CD4-positive, CD25-positive, alpha-beta regulatory T cell (primary cell): Measurements from ENCODE around the gene IGF1R. TPM values are rescaled to one million over a fixed set of nuclear protein-coding genes. Genes with fewer than 3 reads are reported as not detected.

Experiments used
- ATAC-seq, 2 donors: fragments of 150-1000 bp; cut with Tn5 transposase; one replicate each; pipeline ENCODE4 v1.10.0; 2021; ENCODE audit warnings: low read depth in 2 of 2, moderate number of reproducible peaks in 2 of 2, moderate library complexity in 1 of 2
- DNase-seq, 3 donors: peaks; one replicate each; pipeline versions ENCODE4 v3.0.0 to v3.0.0-alpha.2; 2012 to 2022; ENCODE audit warnings: mixed read lengths in 1 of 3
- H3K27ac ChIP-seq: one replicate; pipeline ENCODE4 v1.7.0; 2013; ENCODE audit warnings: mild to moderate bottlenecking, low read length; ENCODE audit not compliant: insufficient read depth, poor library complexity, severe bottlenecking
- H3K27me3 ChIP-seq: one replicate; pipeline ENCODE4 v1.7.0; 2013; ENCODE audit warnings: low read length; ENCODE audit not compliant: control insufficient read depth, insufficient read depth
- H3K36me3 ChIP-seq: one replicate; pipeline ENCODE4 v1.7.0; 2013; ENCODE audit warnings: mild to moderate bottlenecking, low read length, moderate library complexity; ENCODE audit not compliant: control insufficient read depth, insufficient read depth
- H3K4me1 ChIP-seq: 2 replicates; pipeline ENCODE4 v1.7.0; 2013; ENCODE audit warnings: mild to moderate bottlenecking, low read length; ENCODE audit not compliant: insufficient read depth, control insufficient read depth, poor library complexity, severe bottlenecking
- H3K4me3 ChIP-seq: one replicate; pipeline ENCODE4 v1.7.0; 2013; ENCODE audit warnings: low read depth, mild to moderate bottlenecking, low read length, moderate library complexity
- H3K9me3 ChIP-seq, 2 experiments: 1 replicate in 1 of 2; 2 replicates in 1 of 2; pipeline ENCODE4 v1.7.0; 2013; ENCODE audit warnings: low read length in 2 of 2, mild to moderate bottlenecking in 1 of 2, moderate library complexity in 1 of 2; ENCODE audit not compliant: control insufficient read depth in 2 of 2
- H3K27ac Mint-ChIP-seq, 3 donors: one replicate each; pipeline ENCODE4 v1.8.0; 2020 to 2022; ENCODE audit warnings: mild to moderate bottlenecking in 3 of 3, mixed read lengths in 3 of 3, moderate library complexity in 2 of 3
- H3K27me3 Mint-ChIP-seq: one replicate; pipeline ENCODE4 v1.8.0; 2022; ENCODE audit warnings: mild to moderate bottlenecking, mixed read lengths
- H3K36me3 Mint-ChIP-seq: one replicate; pipeline ENCODE4 v1.8.0; 2020; ENCODE audit warnings: mixed read lengths
- H3K4me1 Mint-ChIP-seq, 4 donors: one replicate each; pipeline ENCODE4 v1.8.0; 2020 to 2022; ENCODE audit warnings: mixed read lengths in 4 of 4, mild to moderate bottlenecking in 1 of 4
- H3K4me3 Mint-ChIP-seq, 4 donors: one replicate each; pipeline ENCODE4 v1.8.0; 2020 to 2022; ENCODE audit warnings: mild to moderate bottlenecking in 4 of 4, mixed read lengths in 4 of 4, moderate library complexity in 3 of 4
- H3K9me3 Mint-ChIP-seq, 7 donors: one replicate each; pipeline ENCODE4 v1.8.0; 2020 to 2022; ENCODE audit warnings: mixed read lengths in 7 of 7, mild to moderate bottlenecking in 3 of 7, moderate library complexity in 2 of 7
- polyA plus RNA-seq, 4 donors: library from polyadenylated mRNA; unstranded; fragments of 300-500 nt; fragmentation: Illumina TruSeq; gene quantifications; one replicate each; pipeline ENCODE4 v1.2.3, GENCODE V29; 2021
- total RNA-seq: library from RNA; stranded (reverse); gene quantifications from one replicate; pipeline ENCODE4 v1.2.3, GENCODE V29; 2022

Gene IGF1R
- total and polyA plus RNA-seq, 5 donors from 2014 or later = 1.6 to 14.2 (median 3.6) TPM

DNA sequence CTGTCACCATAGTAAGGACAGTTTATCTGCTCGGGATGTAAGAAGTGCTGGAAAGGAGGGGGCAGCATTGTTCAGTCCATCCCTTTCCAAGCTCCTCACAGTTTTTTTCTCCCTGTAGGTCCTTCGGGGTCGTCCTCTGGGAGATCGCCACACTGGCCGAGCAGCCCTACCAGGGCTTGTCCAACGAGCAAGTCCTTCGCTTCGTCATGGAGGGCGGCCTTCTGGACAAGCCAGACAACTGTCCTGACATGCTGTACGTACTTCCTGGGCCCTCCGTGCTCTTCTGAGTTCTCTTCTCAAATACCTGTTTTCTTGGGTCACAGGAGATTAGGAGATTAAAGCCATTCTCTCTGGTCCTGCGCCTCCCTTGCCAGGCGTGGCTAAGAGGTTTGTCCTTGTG, 300.1 kb downstream of the IGF1R start:
- Histone ChIP-seq H3K27ac (no peak overlapping the region), H3K4me3 (no peak overlapping the region), H3K27me3 (no peaks in the 10 kb centered on the region), H3K36me3 (no peaks in the 10 kb centered on the region), H3K9me3 (no peaks in the 10 kb centered on the region), H3K4me1 (no peaks in the 10 kb centered on the region)
- ATAC-seq (no peak), DNase-seq (no peak)
- no peaks in the 10 kb centered on the region for H3K27me3 Mint-ChIP-seq
- peaks cover 21% of the 10 kb centered on the region for H3K36me3 Mint-ChIP-seq
- no peaks in the 10 kb centered on the region for H3K9me3 Mint-ChIP-seq
- no peak overlapping the region for H3K4me3 Mint-ChIP-seq
- peaks cover 0 to 24% (median 5%) of the 10 kb centered on the region in 4 donors for H3K4me1 Mint-ChIP-seq
- peak overlapping the region in 1 of 3 donors; percentile 43 for H3K27ac Mint-ChIP-seq

DNA sequence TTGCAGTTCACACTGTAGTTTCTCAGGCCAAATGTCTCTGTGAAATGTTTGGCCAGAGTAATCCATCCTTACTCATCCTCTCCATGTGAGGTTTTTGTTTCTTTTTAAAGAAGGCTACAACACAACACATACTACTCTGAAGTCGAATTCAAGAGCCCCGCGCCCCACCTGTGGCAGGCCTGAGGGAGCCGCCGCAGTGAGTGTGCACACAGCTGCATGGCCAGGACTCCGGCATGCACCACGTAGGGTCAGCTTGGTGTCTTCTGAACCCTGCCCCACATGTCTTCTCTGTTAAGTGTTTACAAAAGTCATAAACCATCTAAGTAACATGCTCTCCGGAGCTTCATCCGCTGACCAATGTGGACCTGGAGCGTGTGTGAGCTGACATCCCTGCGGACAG, 300.6 kb downstream of the IGF1R start:
- no peak overlapping the region for H3K4me3 ChIP-seq
- H3K4me1 ChIP-seq = no peaks in the 10 kb centered on the region
- H3K36me3 ChIP-seq = no peaks in the 10 kb centered on the region
- Mint-ChIP-seq H3K27ac (no peak overlapping the region), H3K27me3 (no peaks in the 10 kb centered on the region), H3K4me3 (no peak overlapping the region), H3K36me3 (peaks cover 16% of the 10 kb centered on the region), H3K9me3 (no peaks in the 10 kb centered on the region), H3K4me1 (peaks cover 0 to 26% (median 5%) of the 10 kb centered on the region in 4 donors)
- H3K27ac ChIP-seq = no peak overlapping the region
- no peak for ATAC-seq
- no peaks in the 10 kb centered on the region for H3K9me3 ChIP-seq
- no peaks in the 10 kb centered on the region for H3K27me3 ChIP-seq
- DNase-seq = no peak

- no peaks in the 10 kb centered on the region for H3K36me3 ChIP-seq
Measured at GRCh38 chr15:98949624-98950023, 301.3 kb downstream of the IGF1R start.

GRCh38 chr15:98950248-98950647, 301.9 kb downstream of the IGF1R start:
- H3K4me3 ChIP-seq = no peak overlapping the region
- Mint-ChIP-seq H3K27me3 (no peaks in the 10 kb centered on the region), H3K4me1 (peaks cover 0 to 26% (median 5%) of the 10 kb centered on the region in 4 donors), H3K9me3 (no peaks in the 10 kb centered on the region), H3K4me3 (no peak overlapping the region), H3K27ac (no peak overlapping the region), H3K36me3 (peaks cover 11% of the 10 kb centered on the region)
- ATAC-seq (no peak), DNase-seq (peak in 1 of 3 donors; percentile 5)
- no peaks in the 10 kb centered on the region for H3K27me3 ChIP-seq
- H3K4me1 ChIP-seq = no peaks in the 10 kb centered on the region
- H3K27ac ChIP-seq = no peak overlapping the region
- H3K36me3 ChIP-seq = no peaks in the 10 kb centered on the region
- H3K9me3 ChIP-seq = no peaks in the 10 kb centered on the region

More at GRCh38 chr15:98949624-98950023, 301.3 kb downstream of the IGF1R start:
- Mint-ChIP-seq H3K27ac (no peak overlapping the region), H3K4me1 (peaks cover 0 to 26% (median 5%) of the 10 kb centered on the region in 4 donors), H3K27me3 (no peaks in the 10 kb centered on the region), H3K36me3 (peaks cover 11% of the 10 kb centered on the region), H3K9me3 (no peaks in the 10 kb centered on the region), H3K4me3 (no peak overlapping the region)
- ATAC-seq = no peak
- no peak for DNase-seq
- H3K4me1 ChIP-seq = no peaks in the 10 kb centered on the region
- no peaks in the 10 kb centered on the region for H3K9me3 ChIP-seq
- no peaks in the 10 kb centered on the region for H3K27me3 ChIP-seq
- H3K4me3 ChIP-seq = no peak overlapping the region
- no peak overlapping the region for H3K27ac ChIP-seq

- H3K36me3 Mint-ChIP-seq = peaks cover 6% of the 10 kb centered on the region
- H3K27ac ChIP-seq = no peak overlapping the region
- ATAC-seq = no peak
Measured at GRCh38 chr15:98951004-98951403, 302.7 kb downstream of the IGF1R start.

DNA sequence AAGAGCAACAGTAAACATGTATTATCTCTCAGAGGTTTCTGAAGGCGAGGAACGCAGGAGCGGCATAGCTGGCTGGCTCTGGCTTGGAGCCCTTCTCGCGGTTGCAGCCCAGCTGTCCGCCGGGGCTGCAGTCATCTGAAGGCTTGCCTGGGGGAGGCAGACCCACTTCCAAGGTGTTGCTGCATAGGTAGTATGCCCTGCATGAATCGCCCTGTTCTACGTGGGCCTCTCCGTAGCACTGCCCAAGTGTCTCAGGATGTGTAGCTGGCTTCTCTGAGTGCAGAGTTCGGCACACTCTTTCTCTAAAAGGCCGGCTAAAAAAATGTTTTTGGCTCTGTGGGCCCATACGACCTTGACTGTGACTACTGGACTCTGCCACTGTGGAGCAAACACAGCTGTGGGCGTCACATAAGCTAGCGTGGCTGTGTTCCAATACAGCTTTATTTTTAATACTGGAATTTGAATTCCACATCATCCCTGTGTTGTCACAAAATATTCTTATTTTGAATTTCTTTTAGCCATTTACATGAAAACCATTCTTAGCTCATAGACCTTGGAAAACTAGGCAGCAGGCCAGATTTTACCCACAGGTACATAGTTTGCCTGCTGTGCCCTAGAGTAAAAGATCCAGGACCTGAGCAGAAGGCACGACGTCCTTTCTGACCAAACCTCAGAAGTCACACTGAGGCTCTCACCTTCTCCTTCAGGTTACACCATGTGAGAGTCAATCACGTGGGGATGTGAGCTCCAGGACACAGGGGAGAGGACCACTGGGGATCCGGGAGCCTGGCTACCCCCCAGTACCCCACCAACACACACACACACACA, 303.4 kb downstream of the IGF1R start:
- H3K36me3 ChIP-seq = no peaks in the 10 kb centered on the region
- peaks cover 0 to 26% (median 5%) of the 10 kb centered on the region in 4 donors for H3K4me1 Mint-ChIP-seq
- H3K27ac ChIP-seq = no peak overlapping the region
- no peaks in the 10 kb centered on the region for H3K9me3 ChIP-seq
- H3K27me3 Mint-ChIP-seq = no peaks in the 10 kb centered on the region
- H3K4me3 ChIP-seq = no peak overlapping the region
- H3K9me3 Mint-ChIP-seq = no peaks in the 10 kb centered on the region
- H3K27ac Mint-ChIP-seq = peak overlapping the region; percentile 76 to 84 (median 79)
- no peak for DNase-seq
- no peak for ATAC-seq
- H3K4me3 Mint-ChIP-seq = no peak overlapping the region
- peaks cover 10% of the 10 kb centered on the region for H3K36me3 Mint-ChIP-seq
- H3K4me1 ChIP-seq = no peaks in the 10 kb centered on the region
- H3K27me3 ChIP-seq = no peaks in the 10 kb centered on the region

More at GRCh38 chr15:98951004-98951403, 302.7 kb downstream of the IGF1R start:
- H3K4me1 ChIP-seq = no peaks in the 10 kb centered on the region
- H3K9me3 Mint-ChIP-seq = no peaks in the 10 kb centered on the region
- no peaks in the 10 kb centered on the region for H3K36me3 ChIP-seq
- no peaks in the 10 kb centered on the region for H3K27me3 ChIP-seq
- no peak overlapping the region for H3K4me3 Mint-ChIP-seq
- H3K9me3 ChIP-seq = no peaks in the 10 kb centered on the region
- peaks cover 0 to 26% (median 5%) of the 10 kb centered on the region in 4 donors for H3K4me1 Mint-ChIP-seq
- no peak for DNase-seq
- H3K4me3 ChIP-seq = no peak overlapping the region
- no peaks in the 10 kb centered on the region for H3K27me3 Mint-ChIP-seq
- H3K27ac Mint-ChIP-seq = peak overlapping the region; percentile 20 to 67 (median 28)

GRCh38 chr15:98952381-98952803, 304.1 kb downstream of the IGF1R start:
- Histone ChIP-seq H3K27me3 (no peaks in the 10 kb centered on the region), H3K36me3 (no peaks in the 10 kb centered on the region), H3K4me1 (no peaks in the 10 kb centered on the region), H3K27ac (no peak overlapping the region), H3K9me3 (no peaks in the 10 kb centered on the region), H3K4me3 (no peak overlapping the region)
- peaks cover 12% of the 10 kb centered on the region for H3K36me3 Mint-ChIP-seq
- H3K4me1 Mint-ChIP-seq = peaks cover 0 to 26% (median 5%) of the 10 kb centered on the region in 4 donors
- peak in 1 of 2 donors; percentile 16 for ATAC-seq
- H3K9me3 Mint-ChIP-seq = no peaks in the 10 kb centered on the region
- peak overlapping the region; percentile 76 to 84 (median 79) for H3K27ac Mint-ChIP-seq
- H3K27me3 Mint-ChIP-seq = no peaks in the 10 kb centered on the region
- H3K4me3 Mint-ChIP-seq = peak overlapping the region in 3 of 4 donors; percentile 16 to 44 (median 17)
- DNase-seq = peak in 1 of 3 donors; percentile 58
